Naive B cell (primary cell): ENCODE results near the gene ZBTB12. TPM values are rescaled to one million over a fixed set of nuclear protein-coding genes. Genes with fewer than 3 reads are reported as not detected.
"Not testable (repeated sequence)": the region's sequence is repeated elsewhere in the genome, so short reads cannot be mapped to it uniquely, and the experiment has no call there.

Source experiments
- ATAC-seq, 2 donors: fragments of 150-1000 bp; cut with Tn5 transposase; 2 replicates each; pipeline ENCODE4 v1.10.0; 2021; ENCODE audit warnings: low read depth in 2 of 2, mild to moderate bottlenecking in 2 of 2, moderate library complexity in 2 of 2
- DNase-seq: peaks from one replicate; pipeline ENCODE4 v3.0.0; 2022
- H3K27ac Mint-ChIP-seq, 6 donors: one replicate each; pipeline ENCODE4 v1.8.0; 2020 to 2022; ENCODE audit warnings: mild to moderate bottlenecking in 6 of 6, mixed read lengths in 6 of 6, moderate library complexity in 5 of 6, inconsistent platforms in 2 of 6
- H3K27me3 Mint-ChIP-seq, 3 donors: one replicate each; pipeline ENCODE4 v1.8.0; 2021 to 2022; ENCODE audit warnings: mixed read lengths in 3 of 3, mild to moderate bottlenecking in 1 of 3
- H3K36me3 Mint-ChIP-seq, 2 donors: one replicate each; pipeline ENCODE4 v1.8.0; 2020 to 2022; ENCODE audit warnings: mixed read lengths in 2 of 2, inconsistent platforms in 1 of 2, mild to moderate bottlenecking in 1 of 2
- H3K4me1 Mint-ChIP-seq, 3 donors: one replicate each; pipeline ENCODE4 v1.8.0; 2020 to 2022; ENCODE audit warnings: mixed read lengths in 3 of 3, inconsistent platforms in 1 of 3, mild to moderate bottlenecking in 1 of 3, moderate library complexity in 1 of 3
- H3K4me3 Mint-ChIP-seq, 8 donors: one replicate each; pipeline ENCODE4 v1.8.0; 2020 to 2022; ENCODE audit warnings: mild to moderate bottlenecking in 8 of 8, mixed read lengths in 8 of 8, moderate library complexity in 8 of 8, inconsistent platforms in 2 of 8
- H3K9me3 Mint-ChIP-seq, 7 donors: one replicate each; pipeline ENCODE4 v1.8.0; 2020 to 2022; ENCODE audit warnings: mixed read lengths in 7 of 7, mild to moderate bottlenecking in 5 of 7, inconsistent platforms in 2 of 7, moderate library complexity in 1 of 7
- polyA plus RNA-seq, 6 donors: library from polyadenylated mRNA; unstranded; fragments of 300-500 nt; fragmentation: Illumina TruSeq; gene quantifications; one replicate each; pipeline ENCODE4 v1.2.3, GENCODE V29; 2021; ENCODE audit warnings: low read depth in 6 of 6

ZBTB12 gene
- polyA plus RNA-seq, 6 donors from 2014 or later = 0.20 TPM; not detected in 5

DNA sequence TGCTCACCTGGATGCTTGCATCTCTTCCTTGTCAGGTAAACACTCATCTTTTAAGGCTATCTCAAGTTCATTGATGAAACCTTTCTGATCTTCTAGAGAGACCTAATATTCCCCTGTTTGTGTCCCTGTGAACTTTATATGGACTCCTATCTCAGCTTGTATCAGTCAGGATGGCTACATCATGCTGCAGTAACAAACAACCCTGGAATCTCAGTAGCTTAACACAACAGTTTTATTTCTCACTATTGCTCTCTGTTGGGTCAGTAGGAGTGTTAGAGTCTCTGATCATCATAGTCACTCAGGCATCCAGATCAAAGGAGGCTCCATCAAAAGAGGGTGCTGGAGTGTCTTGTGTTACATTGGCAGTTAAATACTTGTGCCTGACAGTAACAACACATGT lies 13.5 kb upstream of the ZBTB12 start:
- Mint-ChIP-seq H3K9me3 (no peaks in the 10 kb centered on the region), H3K27ac (peak overlapping the region in 1 of 6 donors; percentile 53), H3K4me1 (peaks cover 0 to 7% (median 0%) of the 10 kb centered on the region in 3 donors), H3K4me3 (no peak overlapping the region), H3K27me3 (peaks cover 0 to 18% (median 0%) of the 10 kb centered on the region in 3 donors), H3K36me3 (no peaks in the 10 kb centered on the region)
- DNase-seq (no peak), ATAC-seq (no peak)

DNA sequence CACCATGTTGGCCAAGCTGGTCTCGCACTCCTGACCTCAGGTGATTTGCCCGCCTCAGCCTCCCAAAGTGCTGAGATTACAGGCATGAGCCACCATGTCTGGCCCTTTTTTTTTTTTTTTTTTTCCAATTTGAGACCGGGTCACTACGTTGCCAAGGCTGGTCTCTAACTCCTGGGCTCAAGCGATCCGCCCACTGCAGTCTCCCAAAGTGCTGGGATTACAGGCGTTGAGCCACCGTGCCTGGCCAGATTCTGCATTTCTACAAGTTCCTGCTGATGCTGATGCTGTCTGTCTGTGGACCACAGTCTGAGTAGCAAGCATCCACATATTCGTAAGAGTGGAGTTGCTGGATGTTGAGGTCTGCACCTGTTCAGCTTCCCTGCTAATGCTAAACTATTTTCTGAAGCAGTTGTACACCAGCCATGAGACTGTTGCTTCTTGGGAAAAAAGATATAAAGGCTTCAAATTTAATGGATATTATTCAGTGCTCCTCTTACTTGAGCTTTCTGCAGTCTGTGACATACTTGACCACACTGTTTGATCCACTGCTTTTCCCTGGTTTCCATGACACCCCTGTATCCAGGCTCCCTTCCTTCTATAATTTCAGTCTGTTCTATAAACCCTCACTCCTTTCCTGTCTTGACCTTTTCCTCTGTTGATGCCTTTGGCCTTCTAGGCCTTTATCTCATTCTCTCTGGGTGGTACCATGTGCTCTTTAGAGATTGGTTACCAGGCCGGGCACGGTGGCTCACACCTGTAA lies 10.1 kb upstream of the ZBTB12 start:
- DNase-seq = no peak
- no peak for ATAC-seq
- H3K9me3 Mint-ChIP-seq = no peaks in the 10 kb centered on the region
- peaks cover 0 to 18% (median 0%) of the 10 kb centered on the region in 3 donors for H3K27me3 Mint-ChIP-seq
- no peaks in the 10 kb centered on the region for H3K36me3 Mint-ChIP-seq
- H3K27ac Mint-ChIP-seq = peak overlapping the region in 1 of 6 donors; percentile 89
- peaks cover 0 to 7% (median 0%) of the 10 kb centered on the region in 3 donors for H3K4me1 Mint-ChIP-seq
- no peak overlapping the region for H3K4me3 Mint-ChIP-seq

DNA sequence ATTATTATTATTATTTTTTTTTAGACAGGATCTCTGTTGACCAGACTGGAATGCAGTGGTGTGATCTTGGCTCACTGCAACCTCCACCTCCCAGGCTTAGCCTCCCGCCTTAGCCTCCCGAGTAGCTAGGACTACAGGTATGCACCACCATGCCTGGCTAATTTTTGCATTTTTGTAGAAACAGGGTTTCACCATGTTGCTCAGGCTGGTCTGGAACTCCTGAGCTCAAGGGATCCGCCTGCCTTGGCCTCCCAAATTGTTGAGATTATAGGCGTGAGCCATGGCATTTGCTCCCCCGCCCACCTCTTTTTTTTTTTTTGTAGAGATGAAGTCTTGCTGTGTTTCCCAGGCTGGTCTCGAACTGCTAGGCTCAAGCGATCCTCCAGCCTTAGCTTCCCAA lies 7.4 kb upstream of the ZBTB12 start:
- not testable (repeated sequence) for H3K36me3 Mint-ChIP-seq, H3K27ac Mint-ChIP-seq, H3K9me3 Mint-ChIP-seq, DNase-seq, H3K4me3 Mint-ChIP-seq, H3K4me1 Mint-ChIP-seq, ATAC-seq
- H3K27me3 Mint-ChIP-seq = peaks cover 0 to 15% (median 6%) of the 10 kb centered on the region in 3 donors

DNA sequence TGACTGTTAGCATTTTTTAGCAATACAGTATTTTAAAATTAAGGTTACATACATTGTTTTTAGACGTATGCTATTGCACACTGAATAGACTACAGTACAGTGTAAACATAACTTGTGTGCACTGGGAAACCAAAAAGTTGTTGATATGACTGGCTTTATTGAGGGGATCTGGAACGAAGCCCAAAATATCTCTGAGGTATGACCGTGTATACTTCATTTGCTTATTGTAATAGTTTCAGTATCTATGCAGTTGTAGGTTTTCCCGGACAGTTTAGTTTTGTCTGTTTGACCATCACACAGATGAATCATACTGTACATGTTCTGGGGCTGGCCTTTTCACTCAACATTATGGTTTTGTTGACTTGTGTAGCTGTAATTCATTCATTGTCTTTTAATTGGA lies 6.9 kb upstream of the ZBTB12 start:
- H3K9me3 Mint-ChIP-seq = no peaks in the 10 kb centered on the region
- ATAC-seq (no peak), DNase-seq (no peak)
- H3K4me1 Mint-ChIP-seq = peaks cover 0 to 3% (median 0%) of the 10 kb centered on the region in 3 donors
- no peaks in the 10 kb centered on the region for H3K36me3 Mint-ChIP-seq
- H3K4me3 Mint-ChIP-seq = peak overlapping the region in 1 of 8 donors; percentile 23
- H3K27ac Mint-ChIP-seq = peak overlapping the region in 1 of 6 donors; percentile 44
- H3K27me3 Mint-ChIP-seq = peaks cover 0 to 15% (median 6%) of the 10 kb centered on the region in 3 donors

DNA sequence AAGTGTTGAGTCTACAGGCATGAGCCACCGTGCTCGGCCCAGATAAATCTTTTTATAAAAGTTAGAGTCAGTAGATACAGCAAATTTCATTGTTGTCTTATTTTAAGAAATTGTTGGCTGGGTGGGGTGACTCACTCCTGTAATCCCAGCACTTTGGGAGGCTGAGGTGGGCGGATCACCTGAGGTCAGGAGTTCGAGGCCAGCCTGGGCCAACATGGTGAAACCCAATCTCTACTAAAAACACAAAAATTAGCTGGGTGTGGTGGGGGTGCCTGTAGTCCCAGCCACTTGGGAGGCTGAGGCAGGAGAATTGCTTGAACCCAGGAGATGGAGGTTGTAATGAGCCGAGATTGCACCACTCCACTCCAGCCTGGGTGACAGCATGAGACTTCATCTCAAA lies 6.4 kb upstream of the ZBTB12 start:
- not testable (repeated sequence) for DNase-seq, H3K27ac Mint-ChIP-seq, ATAC-seq, H3K36me3 Mint-ChIP-seq, H3K4me1 Mint-ChIP-seq, H3K9me3 Mint-ChIP-seq
- peaks cover 0 to 15% (median 6%) of the 10 kb centered on the region in 3 donors for H3K27me3 Mint-ChIP-seq
- peak overlapping the region in 1 of 8 donors; percentile 23 for H3K4me3 Mint-ChIP-seq

DNA sequence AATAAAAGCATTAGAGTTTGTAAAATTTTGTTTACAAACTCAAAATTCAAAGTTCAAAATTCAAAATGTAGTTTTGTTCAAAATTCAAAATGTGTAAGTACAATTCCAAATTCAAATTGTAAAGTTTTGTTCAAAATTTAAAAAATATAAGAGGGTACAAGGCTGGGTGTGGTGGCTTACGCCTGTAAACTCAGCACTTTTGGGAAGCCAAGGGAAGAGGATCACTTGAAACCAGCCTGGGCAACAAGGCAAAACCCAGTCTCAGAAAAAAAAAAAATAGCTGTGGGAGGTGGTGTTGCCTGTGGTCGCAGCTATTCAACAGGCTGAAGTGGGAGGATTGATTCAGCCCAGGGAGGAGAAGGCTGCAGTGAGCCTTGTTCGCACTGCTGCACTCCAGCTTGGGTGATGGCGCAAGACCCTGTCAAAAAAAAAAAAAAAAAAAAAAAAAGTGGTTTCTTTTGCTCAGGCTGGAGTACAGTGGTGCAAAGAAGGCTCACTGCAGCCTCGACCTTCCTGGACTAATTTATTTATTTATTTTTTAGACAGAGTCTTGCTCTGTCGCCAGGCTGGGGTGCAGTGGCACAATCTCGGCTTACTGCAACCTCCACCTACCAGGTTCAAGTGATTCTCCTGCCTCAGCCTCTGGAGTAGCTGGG lies 5.4 kb upstream of the ZBTB12 start:
- DNase-seq = no peak

DNA sequence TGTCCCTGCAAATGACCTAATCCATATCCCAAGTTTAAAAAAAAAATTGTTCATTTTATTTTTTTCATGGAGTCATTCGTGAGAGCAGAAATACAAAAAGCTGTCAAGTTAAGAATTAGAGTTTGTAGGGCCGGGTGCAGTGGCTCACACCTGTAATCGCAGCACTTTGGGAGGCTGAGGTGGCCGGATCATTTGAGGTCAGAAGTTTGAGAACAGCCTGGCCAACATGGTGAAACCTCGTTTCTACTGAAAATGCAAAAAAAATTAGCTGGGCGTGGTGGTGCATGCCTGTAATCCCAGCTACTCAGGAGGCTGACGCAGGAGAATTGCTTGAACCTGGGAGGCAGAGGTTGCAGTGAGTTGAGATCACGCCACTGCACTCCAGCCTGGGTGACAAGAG lies 4.8 kb upstream of the ZBTB12 start:
- not testable (repeated sequence) for H3K9me3 Mint-ChIP-seq, H3K27ac Mint-ChIP-seq, H3K36me3 Mint-ChIP-seq, H3K27me3 Mint-ChIP-seq, DNase-seq, ATAC-seq
- Mint-ChIP-seq H3K4me3 (peak overlapping the region in 1 of 8 donors; percentile 61), H3K4me1 (peaks cover 9 to 12% (median 12%) of the 10 kb centered on the region in 3 donors)

More for the DNA sequence above, 5.4 kb upstream of the ZBTB12 start:
- peaks cover 0 to 11% (median 6%) of the 10 kb centered on the region in 3 donors for H3K27me3 Mint-ChIP-seq
- no peak overlapping the region for H3K4me3 Mint-ChIP-seq
- H3K36me3 Mint-ChIP-seq = no peaks in the 10 kb centered on the region
- peaks cover 10 to 12% (median 11%) of the 10 kb centered on the region in 3 donors for H3K4me1 Mint-ChIP-seq
- H3K9me3 Mint-ChIP-seq = no peaks in the 10 kb centered on the region
- H3K27ac Mint-ChIP-seq = no peak overlapping the region
- no peak for ATAC-seq

DNA sequence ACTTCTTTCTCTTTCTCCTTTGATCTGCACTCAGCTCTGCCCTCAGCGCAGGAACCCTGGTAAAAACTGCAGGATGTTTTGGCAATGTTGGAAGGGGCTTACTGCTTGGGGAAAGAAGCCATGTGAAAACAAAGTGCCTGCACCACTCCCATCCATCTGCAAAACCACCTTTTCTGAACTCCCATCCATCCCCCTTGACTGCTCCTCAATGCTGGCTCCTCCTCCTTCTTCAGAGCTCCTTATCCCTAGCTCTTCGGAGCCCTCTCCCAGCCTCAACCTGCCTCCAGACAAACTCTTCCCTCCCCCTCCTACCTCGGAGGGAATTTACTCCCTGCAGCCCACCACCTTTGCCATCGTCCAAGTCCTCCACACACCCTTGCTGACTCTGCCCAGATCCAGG lies 4.2 kb upstream of the ZBTB12 start:
- Mint-ChIP-seq H3K4me1 (peaks cover 9 to 12% (median 12%) of the 10 kb centered on the region in 3 donors), H3K4me3 (peak overlapping the region in 1 of 8 donors; percentile 61), H3K36me3 (no peaks in the 10 kb centered on the region), H3K27me3 (peaks cover 0 to 7% (median 6%) of the 10 kb centered on the region in 3 donors), H3K27ac (no peak overlapping the region), H3K9me3 (no peaks in the 10 kb centered on the region)
- ATAC-seq = no peak
- no peak for DNase-seq

DNA sequence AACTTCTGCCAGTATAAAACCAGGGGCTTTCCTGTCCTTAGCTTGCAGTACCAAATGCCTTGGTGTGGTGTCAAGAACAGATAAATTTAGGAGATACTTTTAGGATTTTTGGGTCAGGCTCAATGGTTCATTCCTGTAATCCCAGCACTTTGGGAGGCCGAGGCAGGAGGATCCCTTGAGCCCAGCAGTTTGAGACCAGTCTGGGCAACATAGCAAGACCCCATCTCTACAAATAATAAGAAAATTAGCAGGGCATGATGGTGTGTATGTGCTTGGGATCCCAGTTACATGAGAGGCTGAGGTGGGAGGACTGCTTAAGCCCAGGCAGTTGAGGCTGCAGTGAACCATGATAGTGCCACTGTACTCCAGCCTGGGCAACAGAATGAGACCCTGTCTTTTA lies 3.2 kb upstream of the ZBTB12 start:
- Mint-ChIP-seq H3K9me3 (no peaks in the 10 kb centered on the region), H3K27me3 (peaks cover 0 to 7% (median 6%) of the 10 kb centered on the region in 3 donors), H3K4me1 (peaks cover 9 to 13% (median 12%) of the 10 kb centered on the region in 3 donors), H3K36me3 (no peaks in the 10 kb centered on the region), H3K27ac (no peak overlapping the region), H3K4me3 (peak overlapping the region in 1 of 8 donors; percentile 25)
- DNase-seq = no peak
- ATAC-seq = no peak

DNA sequence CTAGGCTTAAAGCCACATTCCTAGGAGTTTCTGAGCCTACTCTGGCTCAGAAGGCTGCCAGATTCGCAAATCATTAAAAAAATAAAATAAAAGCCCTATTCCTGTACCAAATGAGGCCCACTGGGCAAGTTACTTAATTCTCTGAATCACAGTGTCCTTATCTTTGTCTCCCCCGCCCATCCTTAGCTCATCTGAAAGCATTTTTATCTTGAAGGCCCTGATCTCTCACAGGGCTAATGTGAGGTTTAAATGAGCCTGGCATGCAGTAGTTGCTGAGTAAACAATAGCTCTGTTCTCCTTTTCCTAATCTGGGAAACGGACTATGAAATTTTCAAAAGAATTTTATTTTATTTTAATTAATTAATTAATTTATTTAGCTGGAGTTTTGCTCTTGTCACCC lies 2.1 kb upstream of the ZBTB12 start:
- Mint-ChIP-seq H3K27ac (no peak overlapping the region), H3K27me3 (peaks cover 0 to 7% (median 6%) of the 10 kb centered on the region in 3 donors)
- no peak for DNase-seq

DNA sequence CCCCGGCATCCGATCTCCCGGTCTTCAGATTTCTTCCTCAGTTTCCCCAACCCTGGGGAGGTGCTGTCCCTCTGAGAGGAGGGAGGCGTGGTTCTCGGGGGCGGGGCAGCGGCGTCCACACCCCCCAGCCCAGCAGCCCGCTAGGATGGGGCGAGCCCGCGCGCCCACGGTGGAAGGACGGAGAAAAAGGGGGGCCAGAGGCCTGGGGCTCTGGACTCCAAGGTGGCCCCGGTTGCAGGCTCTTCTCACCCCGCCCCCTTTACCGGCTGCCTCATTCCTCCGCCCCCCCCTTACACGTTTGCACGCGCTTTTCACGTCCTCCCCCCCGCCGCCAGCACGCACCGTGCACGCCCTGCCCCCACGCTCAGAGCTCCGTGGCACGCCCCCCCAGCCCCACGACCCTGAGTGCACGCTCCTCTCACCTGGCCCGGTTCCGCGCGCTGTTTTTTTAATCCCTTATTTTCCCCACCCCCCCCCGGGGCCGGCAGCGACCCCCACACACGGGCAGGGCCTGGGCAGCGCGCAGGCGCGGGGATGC lies 402 bp downstream of the ZBTB12 start:
- peaks cover 27 to 37% (median 36%) of the 10 kb centered on the region in 3 donors for H3K4me1 Mint-ChIP-seq
- ATAC-seq (peak; percentile 29 to 40), DNase-seq (peak; percentile 65)
- H3K36me3 Mint-ChIP-seq = no peaks in the 10 kb centered on the region
- H3K27ac Mint-ChIP-seq = peak overlapping the region in 4 of 6 donors; percentile 38 to 88 (median 66)
- H3K27me3 Mint-ChIP-seq = peaks cover 0 to 6% (median 5%) of the 10 kb centered on the region in 3 donors
- H3K9me3 Mint-ChIP-seq = no peaks in the 10 kb centered on the region
- peak overlapping the region; percentile 70 to 99 (median 80) for H3K4me3 Mint-ChIP-seq

More for the DNA sequence above, 2.1 kb upstream of the ZBTB12 start:
- H3K4me1 Mint-ChIP-seq = peaks cover 16 to 23% (median 21%) of the 10 kb centered on the region in 3 donors
- no peaks in the 10 kb centered on the region for H3K36me3 Mint-ChIP-seq
- peak overlapping the region in 1 of 8 donors; percentile 39 for H3K4me3 Mint-ChIP-seq
- no peaks in the 10 kb centered on the region for H3K9me3 Mint-ChIP-seq
- ATAC-seq = no peak

DNA sequence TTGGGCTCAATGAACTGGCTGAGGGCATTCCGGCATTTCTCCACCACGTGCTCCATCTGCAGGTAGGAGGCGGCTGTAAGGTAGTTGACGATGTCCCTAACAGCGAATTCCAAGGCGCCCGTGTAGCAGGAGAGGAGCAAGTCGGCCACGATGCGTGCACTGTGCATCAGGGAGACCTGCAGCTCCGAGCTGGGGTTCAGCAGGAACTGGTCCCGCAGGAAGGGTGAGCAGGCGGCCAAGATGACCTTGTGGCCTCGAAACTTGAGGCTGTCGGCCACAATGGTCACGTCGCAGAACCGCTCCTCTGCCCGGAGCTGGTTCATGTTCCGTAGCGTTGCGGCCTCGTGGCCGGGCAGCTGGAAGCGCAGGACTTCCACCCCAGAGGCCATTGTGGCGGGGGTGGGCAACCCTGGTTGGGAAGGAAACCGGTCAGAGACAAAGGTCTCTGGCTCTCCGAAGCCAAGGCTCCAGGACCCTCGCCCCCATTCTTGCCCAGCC lies 920 bp downstream of the ZBTB12 start:
- no peaks in the 10 kb centered on the region for H3K36me3 Mint-ChIP-seq
- H3K27me3 Mint-ChIP-seq = peaks cover 0 to under 1% (median under 1%) of the 10 kb centered on the region in 3 donors
- peak overlapping the region in 1 of 6 donors; percentile 82 for H3K27ac Mint-ChIP-seq
- no peaks in the 10 kb centered on the region for H3K9me3 Mint-ChIP-seq
- ATAC-seq (no peak), DNase-seq (no peak)
- peaks cover 28 to 42% (median 41%) of the 10 kb centered on the region in 3 donors for H3K4me1 Mint-ChIP-seq
- H3K4me3 Mint-ChIP-seq = peak overlapping the region; percentile 70 to 99 (median 80)
